Measurements from ENCODE around the gene ERICH2.

Gene ERICH2

GRCh38 chr2:170817093-170818035 is 47.2 kb downstream of the ERICH2 start:
- WGBS (ENCODE audit: insufficient coverage, insufficient read length): no CpG with 5 or more reads among the region's 69 CpGs
- Histone ChIP-seq H3K4me1 (ENCODE audit: control insufficient read depth, insufficient read depth, low read length) (peaks cover 7% of the 10 kb centered on the region), H3K27me3 (ENCODE audit: control insufficient read depth, insufficient read depth, low read length) (peaks cover 75% of the 10 kb centered on the region), H3K4me3 (ENCODE audit: low read length) (peak overlapping the region; percentile 29; the same call in 1 of the 2 replicates), H3K36me3 (ENCODE audit: control insufficient read depth, insufficient read depth, low read length) (no peaks in the 10 kb centered on the region), H3K9me3 (ENCODE audit: control insufficient read depth, insufficient read depth, low read length) (no peaks in the 10 kb centered on the region), H3K27ac (ENCODE audit: low read length) (no peak overlapping the region)
- DNase-seq (ENCODE audit: low read depth, low spot score): no peak

GRCh38 chr2:170818036-170818751 is 48.0 kb downstream of the ERICH2 start:
- H3K27ac ChIP-seq (ENCODE audit: low read length): no peak overlapping the region
- no peak for DNase-seq (ENCODE audit: low read depth, low spot score)
- H3K27me3 ChIP-seq (ENCODE audit: control insufficient read depth, insufficient read depth, low read length): peaks cover 82% of the 10 kb centered on the region

DNA sequence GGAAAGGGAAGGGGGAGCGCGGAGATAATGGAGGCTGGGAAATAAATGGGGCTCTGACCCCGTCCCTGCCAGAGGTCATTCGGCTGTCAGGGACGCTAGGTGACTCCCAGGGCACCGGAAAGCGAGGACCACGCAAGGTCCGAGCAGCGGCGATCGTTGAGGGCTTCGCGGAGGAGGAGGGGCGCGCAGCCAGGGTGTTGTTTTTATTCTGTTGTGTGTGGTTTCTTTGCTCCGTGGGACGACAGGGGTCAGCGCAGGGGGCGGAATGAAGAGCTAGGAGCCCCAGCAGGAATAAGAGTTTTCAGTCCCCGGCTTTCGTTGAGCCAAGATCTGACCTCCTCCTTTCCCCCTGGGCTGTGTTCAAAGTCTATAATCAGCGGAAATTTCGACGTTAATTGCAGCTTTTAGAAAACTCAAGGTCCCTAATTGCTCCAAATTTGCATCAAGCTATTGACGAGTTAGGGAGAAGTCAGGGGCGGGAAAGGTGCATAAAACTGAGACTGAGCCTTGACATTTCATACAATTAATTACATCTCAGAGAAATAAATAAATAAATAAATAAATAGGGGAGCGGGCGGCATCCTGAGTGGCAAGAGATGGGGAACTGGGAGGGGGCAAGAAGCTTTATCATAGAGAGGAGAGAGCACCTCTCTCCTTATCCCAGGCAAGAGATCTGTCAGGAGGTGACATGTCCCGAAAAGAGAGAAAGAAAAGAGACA is 48.7 kb downstream of the ERICH2 start:
- no peak for DNase-seq (ENCODE audit: low read depth, low spot score)
- no peaks in the 10 kb centered on the region for H3K9me3 ChIP-seq (ENCODE audit: control insufficient read depth, insufficient read depth, low read length)
- peaks cover 8% of the 10 kb centered on the region for H3K4me1 ChIP-seq (ENCODE audit: control insufficient read depth, insufficient read depth, low read length)
- H3K36me3 ChIP-seq (ENCODE audit: control insufficient read depth, insufficient read depth, low read length): no peaks in the 10 kb centered on the region
- H3K27me3 ChIP-seq (ENCODE audit: control insufficient read depth, insufficient read depth, low read length): peaks cover 85% of the 10 kb centered on the region
- no peak overlapping the region for H3K27ac ChIP-seq (ENCODE audit: low read length)
- peak overlapping the region; percentile 25; the same call in 1 of the 2 replicates for H3K4me3 ChIP-seq (ENCODE audit: low read length)
- WGBS (ENCODE audit: insufficient coverage, insufficient read length): no CpG with 5 or more reads among the region's 30 CpGs

More at GRCh38 chr2:170818036-170818751, 48.0 kb downstream of the ERICH2 start:
- peaks cover 8% of the 10 kb centered on the region for H3K4me1 ChIP-seq (ENCODE audit: control insufficient read depth, insufficient read depth, low read length)
- H3K9me3 ChIP-seq (ENCODE audit: control insufficient read depth, insufficient read depth, low read length): no peaks in the 10 kb centered on the region
- H3K4me3 ChIP-seq (ENCODE audit: low read length): peak overlapping the region; percentile 29; the same call in 1 of the 2 replicates
- no peaks in the 10 kb centered on the region for H3K36me3 ChIP-seq (ENCODE audit: control insufficient read depth, insufficient read depth, low read length)
- WGBS (ENCODE audit: insufficient coverage, insufficient read length): no CpG with 5 or more reads among the region's 60 CpGs

GRCh38 chr2:170819680-170820664 is 49.8 kb downstream of the ERICH2 start:
- Histone ChIP-seq H3K27ac (ENCODE audit: low read length) (no peak overlapping the region), H3K4me1 (ENCODE audit: control insufficient read depth, insufficient read depth, low read length) (peaks cover 8% of the 10 kb centered on the region), H3K27me3 (ENCODE audit: control insufficient read depth, insufficient read depth, low read length) (peaks cover 87% of the 10 kb centered on the region), H3K36me3 (ENCODE audit: control insufficient read depth, insufficient read depth, low read length) (no peaks in the 10 kb centered on the region), H3K4me3 (ENCODE audit: low read length) (no peak overlapping the region), H3K9me3 (ENCODE audit: control insufficient read depth, insufficient read depth, low read length) (no peaks in the 10 kb centered on the region)
- DNase-seq (ENCODE audit: low read depth, low spot score): no peak
- WGBS (ENCODE audit: insufficient coverage, insufficient read length): no CpG with 5 or more reads among the region's 45 CpGs

- no peak for DNase-seq (ENCODE audit: low read depth, low spot score)
- Histone ChIP-seq H3K36me3 (ENCODE audit: control insufficient read depth, insufficient read depth, low read length) (no peaks in the 10 kb centered on the region), H3K4me3 (ENCODE audit: low read length) (no peak overlapping the region), H3K27ac (ENCODE audit: low read length) (no peak overlapping the region), H3K27me3 (ENCODE audit: control insufficient read depth, insufficient read depth, low read length) (peaks cover 90% of the 10 kb centered on the region), H3K4me1 (ENCODE audit: control insufficient read depth, insufficient read depth, low read length) (peaks cover 7% of the 10 kb centered on the region), H3K9me3 (ENCODE audit: control insufficient read depth, insufficient read depth, low read length) (no peaks in the 10 kb centered on the region)
- WGBS (ENCODE audit: insufficient coverage, insufficient read length): no CpG with 5 or more reads among the region's 18 CpGs
Observed at GRCh38 chr2:170820757-170821530, 50.8 kb downstream of the ERICH2 start.

GRCh38 chr2:170821531-170822289 is 51.5 kb downstream of the ERICH2 start:
- peaks cover 84% of the 10 kb centered on the region for H3K27me3 ChIP-seq (ENCODE audit: control insufficient read depth, insufficient read depth, low read length)
- H3K36me3 ChIP-seq (ENCODE audit: control insufficient read depth, insufficient read depth, low read length): no peaks in the 10 kb centered on the region
- no CpG with 5 or more reads among the region's 40 CpGs for WGBS (ENCODE audit: insufficient coverage, insufficient read length)
- no peak overlapping the region for H3K27ac ChIP-seq (ENCODE audit: low read length)
- DNase-seq (ENCODE audit: low read depth, low spot score): no peak
- H3K4me3 ChIP-seq (ENCODE audit: low read length): peak overlapping the region; percentile 16; the same call in 1 of the 2 replicates
- H3K4me1 ChIP-seq (ENCODE audit: control insufficient read depth, insufficient read depth, low read length): peaks cover 7% of the 10 kb centered on the region
- H3K9me3 ChIP-seq (ENCODE audit: control insufficient read depth, insufficient read depth, low read length): no peaks in the 10 kb centered on the region

DNA sequence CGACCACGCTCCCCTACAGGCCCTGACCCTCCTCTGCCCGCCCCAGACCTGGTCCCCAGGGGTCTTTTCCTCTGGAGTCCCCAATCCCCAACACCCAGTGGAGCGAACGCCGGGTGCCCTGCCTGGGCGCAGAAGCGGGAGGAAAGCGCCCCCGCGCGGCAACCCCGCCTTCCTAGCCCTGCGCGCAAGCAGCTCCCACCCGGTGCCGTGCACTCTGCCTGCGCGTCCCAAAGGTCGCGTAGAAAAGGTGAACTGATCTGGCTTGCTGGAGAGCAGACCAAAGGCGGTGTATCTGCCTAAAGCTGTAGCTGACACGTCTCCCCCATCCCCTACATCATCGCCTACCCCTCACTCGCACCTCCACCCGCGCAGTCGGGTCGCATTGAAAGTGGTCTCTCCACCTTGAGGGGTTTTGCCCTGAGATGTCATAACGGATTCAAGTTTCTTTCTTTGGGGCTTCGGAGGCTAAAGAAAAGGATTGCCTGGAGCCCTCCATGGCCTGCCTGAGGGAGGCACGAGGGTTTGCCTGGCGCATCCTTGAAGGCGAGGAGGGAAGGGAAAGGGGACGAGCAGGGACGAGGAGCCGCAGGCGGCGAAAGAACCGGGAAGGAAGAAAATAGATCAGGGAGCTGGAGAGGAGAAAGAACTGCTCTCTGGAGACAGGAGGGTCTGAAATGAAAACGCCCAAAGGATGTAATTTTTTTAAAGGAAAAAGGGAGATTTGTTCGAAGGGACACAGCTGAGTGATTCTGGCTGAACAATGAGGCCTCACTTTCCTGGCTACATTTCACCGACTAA is 52.3 kb downstream of the ERICH2 start:
- peaks cover 7% of the 10 kb centered on the region for H3K4me1 ChIP-seq (ENCODE audit: control insufficient read depth, insufficient read depth, low read length)
- no peak overlapping the region for H3K27ac ChIP-seq (ENCODE audit: low read length)
- H3K27me3 ChIP-seq (ENCODE audit: control insufficient read depth, insufficient read depth, low read length): peaks cover 80% of the 10 kb centered on the region
- no CpG with 5 or more reads among the region's 43 CpGs for WGBS (ENCODE audit: insufficient coverage, insufficient read length)
- H3K36me3 ChIP-seq (ENCODE audit: control insufficient read depth, insufficient read depth, low read length): no peaks in the 10 kb centered on the region
- no peaks in the 10 kb centered on the region for H3K9me3 ChIP-seq (ENCODE audit: control insufficient read depth, insufficient read depth, low read length)
- no peak for DNase-seq (ENCODE audit: low read depth, low spot score)
- H3K4me3 ChIP-seq (ENCODE audit: low read length): peak overlapping the region; percentile 33; the same call in 1 of the 2 replicates

All from iPS DF 6.9 (cell line).